CD14-positive monocyte (primary cell): Measurements from ENCODE around the gene AKAP9. TPM values are rescaled to one million over a fixed set of nuclear protein-coding genes. Genes with fewer than 3 reads are reported as not detected.

ENCODE experiments used
- DNase-seq, 3 donors: peaks; one replicate each; pipeline ENCODE4 v3.0.0-alpha.2; 2011 to 2022
- H2AFZ ChIP-seq: 2 replicates; pipeline ENCODE4 v1.6.0; 2012; ENCODE audit warnings: mild to moderate bottlenecking, low read depth, low read length, inconsistent platforms; ENCODE audit not compliant: insufficient read depth, poor library complexity, severe bottlenecking
- H3K27ac ChIP-seq, 2 donors: 1 replicate in 1 of 2; 2 replicates in 1 of 2; pipeline ENCODE4 v1.5.1; 2012 to 2013; ENCODE audit warnings: low read length in 2 of 2, control low read depth in 1 of 2, inconsistent platforms in 1 of 2, low read depth in 1 of 2, mild to moderate bottlenecking in 1 of 2
- H3K27me3 ChIP-seq, 2 donors: one replicate each; pipeline versions ENCODE4 v1.6.0 to v1.6.1; 2011 to 2013; ENCODE audit warnings: low read length in 2 of 2; ENCODE audit not compliant: control insufficient read depth in 2 of 2, insufficient read depth in 2 of 2
- H3K36me3 ChIP-seq, 2 donors: replicated peaks in 1 of 2; 1 replicate in 1 of 2; 2 replicates in 1 of 2; pipeline versions ENCODE4 v1.5.1 to v1.6.1; 2012 to 2013; ENCODE audit warnings: low read length in 2 of 2, control low read depth in 1 of 2, inconsistent platforms in 1 of 2, mild to moderate bottlenecking in 1 of 2; ENCODE audit not compliant: insufficient read depth in 2 of 2, control insufficient read depth in 1 of 2
- H3K4me1 ChIP-seq, 2 donors: 1 replicate in 1 of 2; 2 replicates in 1 of 2; pipeline versions ENCODE4 v1.5.1 to v1.6.1; 2012 to 2013; ENCODE audit warnings: low read length in 2 of 2, control low read depth in 1 of 2, inconsistent platforms in 1 of 2, mild to moderate bottlenecking in 1 of 2, moderate library complexity in 1 of 2; ENCODE audit not compliant: insufficient read depth in 2 of 2, control insufficient read depth in 1 of 2
- H3K4me2 ChIP-seq: replicated peaks from 2 replicates; pipeline ENCODE3; 2012; ENCODE audit warnings: low read length, moderate library complexity, mild to moderate bottlenecking; ENCODE audit not compliant: poor library complexity, severe bottlenecking; ENCODE audit errors: extremely low read depth
- H3K4me3 ChIP-seq, 3 experiments: fragments of 200-600 bp in 1 of 3; sonication (generic) in 1 of 3; replicated peaks in 1 of 3; 1 replicate in 2 of 3; 2 replicates in 1 of 3; pipeline ENCODE4 v1.5.1; 2011 to 2013; ENCODE audit warnings: low read length in 3 of 3, mild to moderate bottlenecking in 3 of 3, control low read depth in 2 of 3, low read depth in 2 of 3, inconsistent platforms in 1 of 3, moderate library complexity in 1 of 3
- H3K79me2 ChIP-seq: 2 replicates; pipeline ENCODE4 v1.6.0; 2012; ENCODE audit warnings: mild to moderate bottlenecking, control low read depth, inconsistent platforms, low read length, moderate library complexity; ENCODE audit not compliant: insufficient read depth
- H3K9ac ChIP-seq: 2 replicates; pipeline ENCODE4 v1.6.0; 2017; ENCODE audit warnings: low read length, mild to moderate bottlenecking; ENCODE audit not compliant: insufficient read depth, poor library complexity, severe bottlenecking
- H3K9me3 ChIP-seq, 2 donors: replicated peaks in 1 of 2; 1 replicate in 1 of 2; 2 replicates in 1 of 2; pipeline versions ENCODE4 v1.5.1 to v1.6.1; 2012 to 2013; ENCODE audit warnings: low read length in 2 of 2, control low read depth in 1 of 2; ENCODE audit not compliant: control insufficient read depth in 1 of 2, insufficient read depth in 1 of 2
- H4K20me1 ChIP-seq: 2 replicates; pipeline ENCODE4 v1.6.0; 2012; ENCODE audit warnings: mild to moderate bottlenecking, low read length, control low read depth, moderate library complexity; ENCODE audit not compliant: insufficient read depth
- H3K27ac Mint-ChIP-seq, 7 donors: one replicate each; pipeline ENCODE4 v1.8.0; 2020; ENCODE audit warnings: mild to moderate bottlenecking in 7 of 7, mixed read lengths in 7 of 7, moderate library complexity in 6 of 7, inconsistent platforms in 2 of 7
- H3K27me3 Mint-ChIP-seq, 3 donors: one replicate each; pipeline ENCODE4 v1.8.0; 2021 to 2022; ENCODE audit warnings: low read depth in 3 of 3, mild to moderate bottlenecking in 3 of 3, mixed read lengths in 3 of 3, moderate library complexity in 3 of 3, inconsistent platforms in 1 of 3
- H3K36me3 Mint-ChIP-seq, 2 donors: one replicate each; pipeline ENCODE4 v1.8.0; 2020; ENCODE audit warnings: mixed read lengths in 2 of 2, inconsistent platforms in 1 of 2, mild to moderate bottlenecking in 1 of 2
- H3K4me1 Mint-ChIP-seq: one replicate; pipeline ENCODE4 v1.8.0; 2020; ENCODE audit warnings: mild to moderate bottlenecking, mixed read lengths
- H3K4me3 Mint-ChIP-seq, 2 donors: one replicate each; pipeline ENCODE4 v1.8.0; 2020; ENCODE audit warnings: mild to moderate bottlenecking in 2 of 2, mixed read lengths in 2 of 2, moderate library complexity in 1 of 2
- H3K9me3 Mint-ChIP-seq, 7 donors: one replicate each; pipeline ENCODE4 v1.8.0; 2020 to 2022; ENCODE audit warnings: mixed read lengths in 7 of 7, mild to moderate bottlenecking in 6 of 7, moderate library complexity in 6 of 7, inconsistent platforms in 2 of 7
- CTCF ChIP-seq: fragments of 200-600 bp; IDR thresholded peaks from one replicate; pipeline ENCODE4 v1.8.0; 2022; ENCODE audit warnings: antibody characterized with exemption, mild to moderate bottlenecking
- WGBS: methylation state at CpG from one replicate; pipeline ENCODE4 v1.1.5; 2013; ENCODE audit warnings: missing lambda C conversion rate; ENCODE audit not compliant: insufficient coverage; 5-methylcytosine and 5-hydroxymethylcytosine counted together
- intact Hi-C, 2 donors: fragments of 100-400 bp; cut with micrococcal nuclease; formaldehyde crosslinking; loops; one replicate each; pipeline versions ENCODE4 v1.15.0 to v1.15.1; 2023
- polyA plus RNA-seq, 3 donors: library from polyadenylated mRNA; depleted of rRNA in 1 of 3; unstranded in 2 of 3; stranded (reverse) in 1 of 3; fragments of 300-500 nt in 2 of 3; fragments of >200 nt in 1 of 3; fragmentation: Illumina TruSeq in 2 of 3; gene quantifications; 1 replicate in 2 of 3; 2 replicates in 1 of 3; pipeline ENCODE4 v1.2.3, GENCODE V29; 2012 to 2021

AKAP9 gene
- polyA plus RNA-seq, 3 donors: 1.5 to 23.3 (median 7.3) TPM

- no peak overlapping the region for H2AFZ ChIP-seq
- Mint-ChIP-seq H3K36me3 (peaks cover 20 to 37% of the 10 kb centered on the region in 2 donors), H3K27me3 (peaks cover 0 to 2% (median 0%) of the 10 kb centered on the region in 3 donors), H3K4me1 (peaks cover 21% of the 10 kb centered on the region), H3K9me3 (no peaks in the 10 kb centered on the region), H3K4me3 (no peak overlapping the region), H3K27ac (no peak overlapping the region)
- no peaks in the 10 kb centered on the region for H3K27me3 ChIP-seq
- no peak overlapping the region for H3K9ac ChIP-seq
- WGBS: no CpG with 5 or more reads among the region's 2 CpGs
- H4K20me1 ChIP-seq: no peaks in the 10 kb centered on the region
- no peak for TF ChIP-seq CTCF
- peaks cover 5 to 36% of the 10 kb centered on the region in 2 donors for H3K36me3 ChIP-seq
- no peak overlapping the region for H3K4me3 ChIP-seq
- intact Hi-C loops: no loop called here
- no peak overlapping the region for H3K4me2 ChIP-seq
- no peaks in the 10 kb centered on the region for H3K79me2 ChIP-seq
- H3K9me3 ChIP-seq: no peaks in the 10 kb centered on the region
- H3K4me1 ChIP-seq: peaks cover 6 to 17% of the 10 kb centered on the region in 2 donors
- DNase-seq: no peak
- H3K27ac ChIP-seq: no peak overlapping the region
These were observed 118.2 kb downstream of the AKAP9 start for GRCh38 chr7:92058899-92059298.

DNA sequence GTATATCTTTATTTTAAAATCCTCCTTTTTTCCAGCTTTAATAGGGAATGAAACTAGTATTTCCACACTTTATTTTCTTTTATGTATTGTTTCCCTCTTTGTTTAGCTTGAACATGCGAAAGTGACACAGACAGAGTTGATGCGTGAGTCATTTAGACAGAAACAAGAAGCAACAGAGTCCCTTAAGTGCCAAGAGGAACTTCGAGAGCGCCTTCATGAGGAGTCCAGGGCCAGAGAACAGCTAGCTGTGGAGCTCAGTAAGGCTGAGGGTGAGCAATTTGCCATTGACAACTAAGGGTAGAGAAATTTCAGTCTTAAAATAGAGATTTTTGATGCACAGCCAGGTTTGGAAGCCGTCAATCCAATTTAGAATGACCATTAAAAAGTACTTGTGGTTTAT is 120.5 kb downstream of the AKAP9 start:
- no peak overlapping the region for H3K9ac ChIP-seq
- no peak overlapping the region for H3K4me2 ChIP-seq
- no peaks in the 10 kb centered on the region for H4K20me1 ChIP-seq
- H3K79me2 ChIP-seq: no peaks in the 10 kb centered on the region
- H3K4me1 ChIP-seq: peaks cover 6 to 17% of the 10 kb centered on the region in 2 donors
- peaks cover 15 to 40% of the 10 kb centered on the region in 2 donors for H3K36me3 ChIP-seq
- H3K36me3 Mint-ChIP-seq: peaks cover 27 to 36% of the 10 kb centered on the region in 2 donors
- H2AFZ ChIP-seq: no peak overlapping the region
- H3K27me3 Mint-ChIP-seq: peaks cover 0 to 2% (median 0%) of the 10 kb centered on the region in 3 donors
- peak; percentile 6 to 60 (median 26) for DNase-seq
- H3K27ac Mint-ChIP-seq: peak overlapping the region in 3 of 7 donors; percentile 4 to 23 (median 5)
- H3K4me3 Mint-ChIP-seq: no peak overlapping the region
- H3K4me1 Mint-ChIP-seq: peaks cover 21% of the 10 kb centered on the region
- no peak overlapping the region for H3K4me3 ChIP-seq
- no peak for TF ChIP-seq CTCF
- WGBS: 38% methylated on average over 3 of the region's 5 CpGs
- no peaks in the 10 kb centered on the region for H3K9me3 ChIP-seq
- H3K27me3 ChIP-seq: no peaks in the 10 kb centered on the region
- H3K9me3 Mint-ChIP-seq: no peaks in the 10 kb centered on the region
- intact Hi-C loops: no loop called here
- H3K27ac ChIP-seq: peak overlapping the region in 1 of 2 donors; percentile 5
